Measurements from ENCODE around the gene CARMIL3.

DNA sequence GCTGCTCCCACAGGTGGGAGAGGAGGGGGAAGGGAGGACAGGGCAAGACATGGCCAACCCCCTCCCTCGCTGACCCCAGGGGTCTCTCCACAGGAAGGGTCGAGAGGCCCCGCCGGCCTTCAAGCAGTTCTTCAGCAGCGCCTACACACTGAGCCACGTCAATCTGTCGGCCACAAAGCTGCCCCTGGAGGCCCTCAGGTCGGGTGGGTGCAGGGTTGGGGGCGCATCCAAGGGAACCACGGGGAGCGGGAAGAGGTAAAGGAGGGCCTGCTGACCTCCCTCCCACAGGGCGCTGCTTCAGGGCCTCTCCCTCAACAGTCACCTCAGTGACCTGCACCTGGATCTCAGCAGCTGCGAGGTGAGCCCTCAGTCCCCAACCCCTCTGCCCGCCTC lies 6.1 kb downstream of the CARMIL3 start:
- TF ChIP-seq EZH2 (IDR thresholded peaks at IDR 0.05; ENCODE audit: insufficient read depth, poor library complexity, severe bottlenecking) = no peak
- TF ChIP-seq EZH2phosphoT487 (IDR thresholded peaks at IDR 0.05; ENCODE audit: insufficient read depth, low read depth) = no peak

Measured in GM23248 (cell line).